Uterus (tissue), 4 donors: ENCODE results near the gene COPE. TPM values are rescaled to one million over a fixed set of nuclear protein-coding genes. Genes with fewer than 3 reads are reported as not detected.

Source experiments
- DNase-seq, 2 donors: peaks; one replicate each; pipeline ENCODE4 v3.0.0-alpha.2; 2019 to 2020
- H3K27ac ChIP-seq, 2 donors: fragments of 200-600 bp; sonication (generic); 1 replicate in 1 of 2; 2 replicates in 1 of 2; pipeline ENCODE4 v1.5.1; 2016 to 2018
- H3K27me3 ChIP-seq, 2 donors: fragments of 200-600 bp; sonication (generic); one replicate each; pipeline ENCODE4 v1.5.1; 2018 to 2019; ENCODE audit warnings: control low read depth in 1 of 2
- H3K36me3 ChIP-seq, 2 donors: fragments of 200-600 bp; sonication (generic); one replicate each; pipeline ENCODE4 v1.5.1; 2019; ENCODE audit warnings: control low read depth in 1 of 2
- H3K4me1 ChIP-seq, 2 donors: fragments of 200-600 bp; sonication (generic); one replicate each; pipeline ENCODE4 v1.5.1; 2018 to 2019; ENCODE audit warnings: control low read depth in 1 of 2
- H3K4me3 ChIP-seq, 2 donors: fragments of 200-600 bp; sonication (generic); 1 replicate in 1 of 2; 2 replicates in 1 of 2; pipeline ENCODE4 v1.5.1; 2018 to 2019; ENCODE audit warnings: mild to moderate bottlenecking in 1 of 2
- H3K9me3 ChIP-seq, 2 donors: fragments of 200-600 bp; sonication (generic); one replicate each; pipeline ENCODE4 v1.5.1; 2019; ENCODE audit warnings: control low read depth in 1 of 2
- POLR2A ChIP-seq, 2 donors: fragments of 450-650 bp; IDR thresholded peaks; one replicate each; pipeline ENCODE4 v1.6.1; 2016; ENCODE audit warnings: antibody characterized with exemption in 2 of 2, mild to moderate bottlenecking in 1 of 2, moderate library complexity in 1 of 2
- intact Hi-C: fragments of 100-400 bp; cut with DNase I; formaldehyde crosslinking; loops from one replicate; pipeline ENCODE4 v1.15.1; 2023; ENCODE audit warnings: low total_unique reads
- total RNA-seq, 4 donors: library from RNA; depleted of rRNA in 3 of 4; stranded (reverse); fragments of >200 nt in 3 of 4; gene quantifications; one replicate each; pipeline versions ENCODE4 v1.1.0 to v1.2.4, GENCODE V29; 2014 to 2023
- TF ChIP-seq, protein P1 (sequence below), 4 experiments: fragments of 200-600 bp in 2 of 4; fragments of 450-650 bp in 2 of 4; sonication (generic) in 2 of 4; IDR thresholded peaks; one replicate each; pipeline ENCODE4 v1.5.1; 2016 to 2019; ENCODE audit warnings: antibody characterized with exemption in 4 of 4, mild to moderate bottlenecking in 2 of 4, moderate library complexity in 1 of 4
- donor health status: DM: yes; HTN: yes; CAD: no.

Gene COPE
- total RNA-seq, 4 donors from 2014 or later, result 93.7 to 190 (median 134) TPM

DNA sequence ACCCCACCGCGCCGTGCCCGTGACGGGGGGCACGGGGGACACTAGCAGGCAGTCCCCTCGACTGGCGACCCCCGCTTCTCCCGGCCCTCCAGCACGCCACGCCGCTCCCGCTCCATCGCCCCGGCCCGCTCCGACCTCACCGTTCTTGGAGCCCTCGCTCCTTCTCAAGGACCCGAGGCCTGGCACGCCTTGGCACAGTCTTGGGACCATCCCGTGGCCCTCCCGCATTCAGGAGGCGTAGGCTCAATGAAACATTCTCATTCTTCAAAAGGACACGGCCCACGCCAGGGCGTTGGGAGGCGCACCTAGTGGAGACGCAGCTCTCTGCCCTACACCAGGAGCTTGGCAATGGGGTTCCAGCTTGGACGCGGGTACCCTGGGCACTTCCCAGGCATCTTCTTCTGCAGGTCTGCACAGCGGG is 22.8 kb downstream of the COPE start:
- Histone ChIP-seq H3K4me3 (no peak overlapping the region), H3K27me3 (peaks cover 0 to 6% of the 10 kb centered on the region in 2 donors), H3K27ac (no peak overlapping the region), H3K4me1 (peaks cover 0 to 23% of the 10 kb centered on the region in 2 donors), H3K9me3 (no peaks in the 10 kb centered on the region), H3K36me3 (no peaks in the 10 kb centered on the region)
- TF ChIP-seq, protein P1, sequence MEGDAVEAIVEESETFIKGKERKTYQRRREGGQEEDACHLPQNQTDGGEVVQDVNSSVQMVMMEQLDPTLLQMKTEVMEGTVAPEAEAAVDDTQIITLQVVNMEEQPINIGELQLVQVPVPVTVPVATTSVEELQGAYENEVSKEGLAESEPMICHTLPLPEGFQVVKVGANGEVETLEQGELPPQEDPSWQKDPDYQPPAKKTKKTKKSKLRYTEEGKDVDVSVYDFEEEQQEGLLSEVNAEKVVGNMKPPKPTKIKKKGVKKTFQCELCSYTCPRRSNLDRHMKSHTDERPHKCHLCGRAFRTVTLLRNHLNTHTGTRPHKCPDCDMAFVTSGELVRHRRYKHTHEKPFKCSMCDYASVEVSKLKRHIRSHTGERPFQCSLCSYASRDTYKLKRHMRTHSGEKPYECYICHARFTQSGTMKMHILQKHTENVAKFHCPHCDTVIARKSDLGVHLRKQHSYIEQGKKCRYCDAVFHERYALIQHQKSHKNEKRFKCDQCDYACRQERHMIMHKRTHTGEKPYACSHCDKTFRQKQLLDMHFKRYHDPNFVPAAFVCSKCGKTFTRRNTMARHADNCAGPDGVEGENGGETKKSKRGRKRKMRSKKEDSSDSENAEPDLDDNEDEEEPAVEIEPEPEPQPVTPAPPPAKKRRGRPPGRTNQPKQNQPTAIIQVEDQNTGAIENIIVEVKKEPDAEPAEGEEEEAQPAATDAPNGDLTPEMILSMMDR (IDR thresholded peaks at IDR 0.05), result no peak
- TF ChIP-seq POLR2A (IDR thresholded peaks at IDR 0.05), result no peak
- DNase-seq, result no peak
- intact Hi-C loops, result no loop called here

DNA sequence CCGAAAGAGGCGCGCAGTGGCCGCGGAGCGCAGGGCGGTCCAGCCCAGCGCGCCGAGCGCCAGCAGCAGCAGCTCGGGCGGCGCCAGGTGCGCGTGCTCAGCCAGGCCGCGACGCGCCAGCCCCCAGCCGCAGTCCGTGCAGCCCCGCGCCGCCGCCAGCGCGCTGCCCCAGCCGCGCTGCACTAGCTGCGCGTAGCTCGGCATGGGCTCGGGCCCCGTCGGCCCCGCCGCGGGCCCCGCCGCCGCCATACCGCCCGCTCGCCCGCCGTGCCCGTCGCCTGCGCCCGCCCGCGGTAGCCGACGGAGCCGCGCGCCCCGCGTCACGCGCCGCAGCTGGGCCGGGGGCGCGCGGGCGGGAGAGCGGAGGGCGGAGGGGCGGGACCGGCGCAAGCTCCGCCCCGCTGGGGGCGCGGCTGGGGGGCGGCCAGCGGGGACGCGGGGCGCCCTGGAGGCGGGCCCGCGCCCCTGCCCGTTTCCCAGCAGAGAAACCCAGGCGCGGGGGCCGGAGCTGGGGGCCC is 23.3 kb downstream of the COPE start, which contains the start of gene CERS1:
TSS of gene CERS1 (minus strand) at position 335 of the 518 bp plus-strand sequence. CDS start at position 249, 86 bp downstream.
- H3K27ac ChIP-seq, result no peak within 1 kb of the TSS
- intact Hi-C loops, result no loop called here

DNA sequence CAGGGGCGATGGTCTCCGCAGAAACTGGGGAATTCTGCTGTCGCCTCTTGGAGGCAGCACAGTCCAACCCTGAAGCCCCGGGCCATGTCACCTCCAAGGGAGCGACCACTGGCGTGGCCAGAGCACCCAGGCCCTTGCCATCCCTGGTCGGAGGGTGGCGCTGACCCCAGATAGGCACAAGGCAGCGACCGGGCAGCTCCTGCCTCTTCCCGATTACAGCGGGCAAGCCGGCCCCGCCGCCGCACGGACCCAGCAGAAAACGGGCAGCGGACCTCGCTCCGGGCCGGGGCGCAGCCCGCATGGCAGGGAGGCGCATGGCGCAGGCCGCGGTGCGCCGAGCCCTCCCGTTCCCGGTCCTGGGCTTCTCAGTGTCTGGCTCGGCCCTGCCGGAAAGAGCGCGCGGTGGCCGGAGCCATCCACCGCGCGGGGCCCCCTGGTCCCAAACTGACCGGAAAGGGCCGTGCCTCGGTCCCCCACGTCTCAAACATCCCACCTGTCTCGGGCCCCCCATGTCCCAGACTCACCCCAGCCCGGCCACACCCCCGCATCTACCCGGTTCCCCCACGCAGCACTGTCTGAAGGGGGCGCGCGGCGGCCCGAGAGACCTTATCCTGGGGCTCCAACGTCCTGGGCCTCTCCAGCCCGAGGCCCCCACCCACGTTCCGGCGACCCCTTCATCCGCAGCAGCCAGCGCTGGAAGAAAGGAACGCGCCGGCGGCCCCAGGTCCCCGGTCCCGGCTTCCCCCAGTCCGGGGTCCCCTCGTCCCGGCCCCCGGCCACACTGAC is 24.0 kb downstream of the COPE start:
- H3K36me3 ChIP-seq, result no peaks in the 10 kb centered on the region
- H3K9me3 ChIP-seq, result no peaks in the 10 kb centered on the region
- no peak overlapping the region for H3K27ac ChIP-seq
- DNase-seq, result peak in 1 of 2 donors; percentile 14
- TF ChIP-seq, protein P1 (IDR thresholded peaks at IDR 0.05), result peak in 1 of 4 experiments; percentile 10
- no peak for TF ChIP-seq POLR2A (IDR thresholded peaks at IDR 0.05)
- H3K4me3 ChIP-seq, result peak overlapping the region in 1 of 2 donors; percentile 17
- intact Hi-C loops, result no loop called here
- H3K27me3 ChIP-seq, result peaks cover 0 to 6% of the 10 kb centered on the region in 2 donors
- peaks cover 0 to 23% of the 10 kb centered on the region in 2 donors for H3K4me1 ChIP-seq

More for the DNA sequence above, 23.3 kb downstream of the COPE start, which contains the start of gene CERS1:
- Histone ChIP-seq H3K4me1 (peaks cover 0 to 23% of the 10 kb centered on the region in 2 donors), H3K27me3 (peaks cover 0 to 6% of the 10 kb centered on the region in 2 donors), H3K9me3 (no peaks in the 10 kb centered on the region), H3K36me3 (no peaks in the 10 kb centered on the region), H3K4me3 (peak within 1 kb of the TSS in 1 of 2 donors; percentile 17)
- no peak for DNase-seq
- TF ChIP-seq, protein P1 (IDR thresholded peaks at IDR 0.05), result no peak
- no peak for TF ChIP-seq POLR2A (IDR thresholded peaks at IDR 0.05)

DNA sequence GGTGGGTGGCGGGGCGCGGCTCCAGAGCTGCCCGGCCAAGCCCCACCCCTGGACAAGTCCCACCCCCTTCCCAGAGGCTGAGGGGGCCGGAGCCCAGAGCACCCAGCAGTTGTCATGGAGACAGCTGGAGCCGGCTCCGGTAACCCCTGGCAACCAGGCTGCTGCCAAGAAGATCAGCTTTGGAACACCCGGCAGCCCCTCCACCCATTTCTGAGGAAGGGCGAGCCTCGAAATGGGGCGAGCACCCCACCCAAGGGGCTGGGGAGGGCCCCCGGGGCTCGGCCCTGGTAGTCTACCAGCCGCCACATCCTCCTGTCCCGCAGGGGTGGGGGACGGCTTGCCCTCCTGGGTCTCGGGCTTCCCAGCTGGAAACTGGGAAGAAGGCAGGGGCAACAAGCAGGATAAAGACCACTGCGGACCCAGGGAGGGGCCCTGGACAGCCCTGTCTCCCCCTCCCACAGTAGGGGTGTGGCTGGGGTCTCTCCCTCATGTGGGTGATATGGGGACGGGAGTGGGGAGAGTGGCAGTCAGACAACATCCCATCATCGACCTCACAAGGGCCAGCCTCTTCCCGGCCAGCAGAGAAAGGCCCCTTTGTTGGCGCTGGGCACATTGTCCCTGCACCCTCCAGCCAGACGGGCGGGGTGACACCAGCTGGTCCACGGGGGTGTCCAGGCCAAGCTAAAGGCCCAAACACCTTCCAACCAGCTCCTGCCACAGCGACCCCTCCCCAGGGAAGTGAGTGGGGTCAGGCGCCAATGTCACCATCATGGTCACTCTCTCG is 24.7 kb downstream of the COPE start:
- intact Hi-C loops, result no loop called here
- no peak overlapping the region for H3K27ac ChIP-seq
- peak overlapping the region in 1 of 2 donors; percentile 17 for H3K4me3 ChIP-seq
- H3K9me3 ChIP-seq, result no peaks in the 10 kb centered on the region
- peaks cover 0 to 23% of the 10 kb centered on the region in 2 donors for H3K4me1 ChIP-seq
- peak in 1 of 2 donors; percentile 13 for DNase-seq
- peaks cover 0 to 6% of the 10 kb centered on the region in 2 donors for H3K27me3 ChIP-seq
- H3K36me3 ChIP-seq, result no peaks in the 10 kb centered on the region
- TF ChIP-seq POLR2A (IDR thresholded peaks at IDR 0.05), result no peak
- TF ChIP-seq, protein P1 (IDR thresholded peaks at IDR 0.05), result no peak
